Osteoblast (primary cell): ENCODE results near the gene LGALS9. TPM values are rescaled to one million over a fixed set of nuclear protein-coding genes. Genes with fewer than 3 reads are reported as not detected.

Experiments
- DNase-seq: peaks from one replicate; pipeline ENCODE4 v3.0.0; 2011; ENCODE audit warnings: low spot score, mixed read lengths; ENCODE audit not compliant: insufficient read length; ENCODE audit errors: missing footprints
- H2AFZ ChIP-seq: 2 replicates; pipeline ENCODE4 v1.6.0; 2011; ENCODE audit warnings: mild to moderate bottlenecking, low read length
- H3K27ac ChIP-seq: 2 replicates; pipeline ENCODE4 v1.5.1; 2011; ENCODE audit warnings: mild to moderate bottlenecking, low read depth, low read length, moderate library complexity
- H3K27me3 ChIP-seq: 2 replicates; pipeline ENCODE4 v1.6.0; 2012; ENCODE audit warnings: mild to moderate bottlenecking, control low read depth, inconsistent platforms, low read length, moderate library complexity; ENCODE audit not compliant: insufficient read depth
- H3K36me3 ChIP-seq: 2 replicates; pipeline ENCODE4 v1.5.1; 2011; ENCODE audit warnings: mild to moderate bottlenecking, low read length, control low read depth, moderate library complexity; ENCODE audit not compliant: insufficient read depth
- H3K4me1 ChIP-seq: 2 replicates; pipeline ENCODE4 v1.5.1; 2011; ENCODE audit warnings: mild to moderate bottlenecking, low read length, control low read depth, moderate library complexity; ENCODE audit not compliant: insufficient read depth
- H3K4me2 ChIP-seq: 2 replicates; pipeline ENCODE4 v1.6.0; 2011; ENCODE audit warnings: mild to moderate bottlenecking, low read length; ENCODE audit not compliant: insufficient read depth
- H3K4me3 ChIP-seq: fragments of 200-600 bp; sonication (generic); 3 replicates; pipeline ENCODE4 v1.5.1; 2012; ENCODE audit warnings: mild to moderate bottlenecking, low read length, inconsistent platforms; ENCODE audit not compliant: insufficient read depth
- H3K79me2 ChIP-seq: 2 replicates; pipeline ENCODE4 v1.6.0; 2012; ENCODE audit warnings: mild to moderate bottlenecking, low read length, control low read depth, inconsistent platforms; ENCODE audit not compliant: insufficient read depth
- H3K9me3 ChIP-seq: 2 replicates; pipeline ENCODE4 v1.5.1; 2011; ENCODE audit warnings: low read depth, low read length, control low read depth
- H4K20me1 ChIP-seq: 2 replicates; pipeline ENCODE4 v1.6.0; 2012; ENCODE audit warnings: mild to moderate bottlenecking, low read length, control low read depth; ENCODE audit not compliant: insufficient read depth
- CTCF ChIP-seq: IDR thresholded peaks from 2 replicates; pipeline ENCODE4 v1.5.1; 2011; ENCODE audit warnings: mild to moderate bottlenecking, low read depth, low read length, moderate library complexity; ENCODE audit errors: extremely low read depth
- total RNA-seq: library from RNA; depleted of rRNA; stranded (reverse); fragments of >200 nt; gene quantifications from 2 replicates; pipeline ENCODE4 v1.2.3, GENCODE V29; 2012

Gene LGALS9
- total RNA-seq, 1 donor = 1.4 TPM

GRCh38 chr17:27618417-27618816 lies 12.6 kb upstream of the LGALS9 start:
- Histone ChIP-seq H3K4me2 (no peak overlapping the region), H3K4me3 (no peak overlapping the region), H3K27ac (no peak overlapping the region), H3K79me2 (no peaks in the 10 kb centered on the region), H3K9me3 (no peaks in the 10 kb centered on the region), H3K4me1 (no peaks in the 10 kb centered on the region), H3K27me3 (no peaks in the 10 kb centered on the region), H4K20me1 (no peaks in the 10 kb centered on the region), H3K36me3 (no peaks in the 10 kb centered on the region), H2AFZ (no peak overlapping the region)
- no peak for TF ChIP-seq CTCF
- no peak for DNase-seq

- no peaks in the 10 kb centered on the region for H4K20me1 ChIP-seq
- H3K36me3 ChIP-seq = no peaks in the 10 kb centered on the region
- H3K27me3 ChIP-seq = no peaks in the 10 kb centered on the region
- H2AFZ ChIP-seq = no peak overlapping the region
- no peaks in the 10 kb centered on the region for H3K4me1 ChIP-seq
- no peak overlapping the region for H3K27ac ChIP-seq
- DNase-seq = no peak
- no peak overlapping the region for H3K4me3 ChIP-seq
- H3K79me2 ChIP-seq = no peaks in the 10 kb centered on the region
- H3K9me3 ChIP-seq = no peaks in the 10 kb centered on the region
- H3K4me2 ChIP-seq = no peak overlapping the region
- TF ChIP-seq CTCF = no peak
Measured at GRCh38 chr17:27620721-27621120, 10.3 kb upstream of the LGALS9 start.

DNA sequence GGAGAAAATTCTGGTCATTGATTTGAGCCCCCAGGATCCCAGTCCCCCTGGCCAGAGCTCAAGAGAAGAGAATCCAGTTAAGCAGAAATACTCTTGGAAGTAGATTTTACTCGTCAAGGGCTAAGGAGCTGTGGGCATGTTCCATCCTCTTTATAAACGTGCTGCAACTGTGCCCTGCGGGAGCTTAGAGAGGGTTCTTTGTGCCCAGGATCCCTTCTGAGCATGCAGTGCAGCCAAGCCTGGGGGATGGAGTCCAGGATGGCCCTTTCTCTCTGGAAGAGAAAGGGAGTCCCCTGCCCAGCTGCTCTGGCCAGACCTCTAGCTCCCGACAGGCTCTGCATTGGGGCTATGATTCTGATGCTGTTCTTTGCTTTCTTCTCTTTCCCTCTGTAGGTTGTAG lies 9.5 kb upstream of the LGALS9 start:
- no peak overlapping the region for H3K4me3 ChIP-seq
- H3K4me2 ChIP-seq = no peak overlapping the region
- no peaks in the 10 kb centered on the region for H3K79me2 ChIP-seq
- no peaks in the 10 kb centered on the region for H3K9me3 ChIP-seq
- H3K27me3 ChIP-seq = no peaks in the 10 kb centered on the region
- H3K36me3 ChIP-seq = no peaks in the 10 kb centered on the region
- H3K4me1 ChIP-seq = no peaks in the 10 kb centered on the region
- no peak for DNase-seq
- H3K27ac ChIP-seq = no peak overlapping the region
- no peak overlapping the region for H2AFZ ChIP-seq
- TF ChIP-seq CTCF = no peak
- no peaks in the 10 kb centered on the region for H4K20me1 ChIP-seq

DNA sequence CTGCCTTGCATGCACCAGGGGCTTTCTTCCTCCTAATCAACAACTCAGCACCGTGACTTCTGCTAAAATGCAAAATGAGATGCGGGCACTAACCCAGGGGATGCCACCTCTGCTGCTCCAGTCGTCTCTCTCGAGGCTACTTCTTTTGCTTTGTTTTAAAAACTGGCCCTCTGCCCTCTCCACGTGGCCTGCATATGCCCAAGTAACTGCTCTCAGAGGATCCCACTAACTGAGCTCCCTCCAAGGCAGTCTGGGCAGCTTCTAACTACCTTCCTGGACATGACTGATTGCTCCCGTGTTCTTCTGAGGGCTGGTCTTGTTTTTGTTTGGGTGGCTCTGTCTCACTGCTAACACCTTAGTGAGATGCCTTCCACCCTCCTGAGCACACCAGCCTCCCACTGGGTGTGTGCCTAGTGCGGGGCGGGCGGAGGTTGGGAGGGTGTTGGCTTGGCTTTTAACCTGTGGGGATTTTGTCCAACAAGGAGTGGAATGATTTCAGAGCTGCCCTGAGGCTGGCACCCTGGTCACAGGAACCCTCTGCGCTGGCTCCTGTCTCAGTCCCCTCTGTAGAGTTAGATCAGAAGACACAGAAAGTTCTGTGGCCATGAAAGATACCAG lies 8.9 kb upstream of the LGALS9 start:
- Histone ChIP-seq H3K4me1 (no peaks in the 10 kb centered on the region), H3K4me2 (no peak overlapping the region), H3K36me3 (no peaks in the 10 kb centered on the region), H4K20me1 (no peaks in the 10 kb centered on the region), H3K4me3 (no peak overlapping the region), H3K79me2 (no peaks in the 10 kb centered on the region), H3K27me3 (no peaks in the 10 kb centered on the region), H3K27ac (no peak overlapping the region), H3K9me3 (no peaks in the 10 kb centered on the region), H2AFZ (no peak overlapping the region)
- DNase-seq = no peak
- no peak for TF ChIP-seq CTCF
